ENCODE measurements around the gene CLP1.
A peak's percentile ranks its signal among the peaks of the same experiment; 100 is the strongest.
"Not testable (repeated sequence)": the region's sequence is repeated elsewhere in the genome, so short reads cannot be mapped to it uniquely, and the experiment has no call there.

The CLP1 gene

GRCh38 chr11:57667117-57667735 is 9.7 kb downstream of the CLP1 start:
- DNase-seq: peak; percentile 95

- DNase-seq: peak; percentile 97
Measured at GRCh38 chr11:57667736-57668433, 10.3 kb downstream of the CLP1 start, which contains the start of gene ZDHHC5. Gene ZDHHC5, plus strand, starts transcription at chr11:57668114. Its CDS starts 4,977 bp downstream, at chr11:57673091.

GRCh38 chr11:57668434-57668782 is 10.8 kb downstream of the CLP1 start:
- DNase-seq: no peak

- DNase-seq: peak; percentile 10
Measured at GRCh38 chr11:57674251-57674650, 16.7 kb downstream of the CLP1 start.

GRCh38 chr11:57675176-57675941 is 17.8 kb downstream of the CLP1 start:
- DNase-seq: no peak

GRCh38 chr11:57679396-57679795 is 21.8 kb downstream of the CLP1 start:
- DNase-seq: no peak

GRCh38 chr11:57680552-57680874 is 23.0 kb downstream of the CLP1 start:
- DNase-seq: no peak

- DNase-seq: no peak
Measured at GRCh38 chr11:57681168-57681567, 23.6 kb downstream of the CLP1 start.

- not testable (repeated sequence) for DNase-seq
Measured at GRCh38 chr11:57690474-57690873, 32.9 kb downstream of the CLP1 start.

GRCh38 chr11:57698843-57699365 is 41.3 kb downstream of the CLP1 start:
- DNase-seq: no peak

GRCh38 chr11:57699813-57700212 is 42.3 kb downstream of the CLP1 start:
- DNase-seq: no peak

GRCh38 chr11:57700425-57700824 is 42.9 kb downstream of the CLP1 start:
- DNase-seq: no peak

- no peak for DNase-seq
Measured at GRCh38 chr11:57703341-57703740, 45.8 kb downstream of the CLP1 start.

- no peak for DNase-seq
Measured at GRCh38 chr11:57704932-57705331, 47.4 kb downstream of the CLP1 start.

- DNase-seq: peak; percentile 1
Measured at GRCh38 chr11:57705432-57705831, 47.9 kb downstream of the CLP1 start.

- DNase-seq: no peak
Measured at GRCh38 chr11:57709802-57710367, 52.3 kb downstream of the CLP1 start.
